CD4-positive, alpha-beta T cell treated with Interleukin-17A for 1 hour (primary cell): ENCODE data around the gene NME7.
"Not testable (repeated sequence)": the region's sequence is repeated elsewhere in the genome, so short reads cannot be mapped to it uniquely, and the experiment has no call there.

ENCODE experiments used
- DNase-seq: peaks from one replicate; pipeline ENCODE4 v3.0.0-alpha.2; 2020

NME7 gene

GRCh38 chr1:169149555-169150286 lies 217.9 kb downstream of the NME7 start:
- no peak for DNase-seq

- no peak for DNase-seq
These were observed 218.9 kb downstream of the NME7 start for GRCh38 chr1:169148472-169149252.

- DNase-seq: no peak
These were observed 220.9 kb downstream of the NME7 start for GRCh38 chr1:169146576-169147214.

DNA sequence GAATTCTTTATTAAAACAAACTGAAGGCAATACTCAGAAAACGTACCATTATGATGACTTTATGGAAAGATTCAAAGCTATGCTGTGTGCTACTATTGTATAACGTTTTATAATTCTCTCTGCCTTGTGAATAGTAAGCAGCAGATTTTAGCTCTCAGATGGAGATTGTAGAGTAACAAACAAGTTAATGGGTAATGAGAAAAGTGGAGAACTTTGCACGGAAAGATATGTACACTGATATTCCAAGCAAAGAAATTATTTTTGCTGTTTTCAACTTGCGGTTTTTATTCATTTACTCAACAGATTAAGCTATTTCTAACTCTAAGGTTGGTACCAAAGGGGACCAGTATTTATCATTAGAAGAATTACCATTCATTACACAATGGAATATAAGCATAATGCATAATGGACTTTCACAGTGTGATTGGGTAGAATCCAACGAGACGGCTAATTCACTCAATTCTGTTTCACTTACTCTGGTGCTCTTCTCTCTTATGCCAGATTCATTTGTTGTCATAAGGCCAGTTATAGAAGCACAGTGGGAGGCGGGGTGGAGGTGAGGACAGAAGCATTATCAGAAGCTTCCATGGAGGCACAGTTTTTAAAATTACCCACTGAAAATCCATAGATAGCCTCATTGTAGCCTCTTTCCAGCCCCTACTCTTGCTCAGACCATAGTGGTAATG lies 222.5 kb downstream of the NME7 start:
- no peak for DNase-seq

- no peak for DNase-seq
These were observed 223.6 kb downstream of the NME7 start for GRCh38 chr1:169143984-169144383.

DNA sequence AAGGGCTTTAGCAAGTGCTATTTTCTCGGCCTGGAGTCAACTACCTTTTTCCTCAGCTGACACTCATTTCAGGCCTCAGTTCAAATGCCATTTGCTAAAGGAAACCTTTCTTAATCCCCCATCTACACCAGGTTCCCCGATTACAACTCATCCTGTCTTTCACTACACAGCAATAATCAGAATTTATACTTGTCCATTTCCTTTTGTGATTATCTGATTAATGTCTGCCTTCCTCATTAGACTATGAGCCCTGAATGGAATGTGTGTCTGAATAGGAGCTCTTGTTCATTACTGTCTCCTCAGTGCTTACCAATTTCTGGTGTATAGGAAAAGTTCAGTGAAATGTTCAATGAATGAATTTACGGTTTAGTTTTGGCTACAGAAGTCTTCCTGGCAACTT lies 224.3 kb downstream of the NME7 start:
- DNase-seq: no peak

GRCh38 chr1:169142129-169142528 lies 225.5 kb downstream of the NME7 start:
- DNase-seq: no peak

DNA sequence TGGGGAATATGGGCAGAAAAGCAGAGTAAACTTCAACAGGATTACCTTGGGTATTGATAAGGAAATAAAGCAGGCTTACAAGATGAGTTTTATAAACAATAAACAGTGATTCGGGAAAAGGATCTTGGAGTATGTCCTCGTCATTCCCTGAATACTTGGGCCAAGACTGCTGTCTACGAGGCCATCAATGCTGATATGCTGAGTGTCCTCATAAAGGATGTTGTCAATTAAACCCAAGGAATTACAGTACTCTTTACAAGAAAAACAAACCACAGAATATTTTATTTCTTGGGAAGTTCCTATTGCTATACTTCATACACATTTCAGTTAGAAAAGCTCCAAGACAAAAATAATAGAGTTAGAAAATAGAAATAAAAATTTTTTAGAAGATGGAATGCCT lies 226.2 kb downstream of the NME7 start:
- no peak for DNase-seq

- no peak for DNase-seq
These were observed 228.5 kb downstream of the NME7 start for GRCh38 chr1:169138866-169139670.

DNA sequence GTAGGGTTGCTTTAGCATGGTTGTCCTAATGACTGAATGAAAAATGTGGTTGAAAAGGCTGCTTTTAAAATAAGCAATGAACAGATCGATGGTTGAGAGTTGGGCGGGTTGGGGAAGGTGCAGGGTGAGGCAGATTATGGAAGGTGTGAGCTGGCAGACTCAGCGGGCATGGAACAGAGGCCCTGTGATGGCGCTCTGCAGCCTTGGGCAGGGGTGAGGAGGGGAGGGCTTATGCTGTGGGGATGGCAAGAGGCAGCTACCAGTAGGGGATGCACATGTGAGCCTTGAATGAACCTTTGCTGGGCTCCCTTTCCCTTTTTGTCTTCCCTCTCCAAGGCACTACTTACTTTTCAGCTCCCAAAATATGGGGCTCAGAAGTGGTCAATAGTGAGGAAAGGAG lies 230.2 kb downstream of the NME7 start:
- DNase-seq: no peak

- no peak for DNase-seq
These were observed 233.6 kb downstream of the NME7 start for GRCh38 chr1:169133801-169134502.

DNA sequence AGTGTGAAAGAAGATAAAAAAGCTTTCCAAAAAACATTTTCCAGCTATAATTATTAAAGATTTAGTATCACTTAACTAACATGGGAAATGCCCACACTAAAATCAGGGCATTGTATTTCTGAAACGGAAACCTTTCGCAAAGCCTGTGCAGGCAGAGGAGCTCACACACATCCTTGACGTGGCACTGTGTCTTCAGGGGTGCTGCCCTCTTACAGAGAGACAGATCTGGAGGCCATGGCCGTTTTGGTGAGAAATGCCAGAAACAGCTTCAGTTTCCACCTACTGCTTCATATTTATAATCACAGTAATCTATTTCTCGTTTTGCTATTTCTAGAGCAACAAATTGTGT lies 234.4 kb downstream of the NME7 start:
- DNase-seq: no peak

GRCh38 chr1:169132512-169133227 lies 234.9 kb downstream of the NME7 start:
- no peak for DNase-seq

DNA sequence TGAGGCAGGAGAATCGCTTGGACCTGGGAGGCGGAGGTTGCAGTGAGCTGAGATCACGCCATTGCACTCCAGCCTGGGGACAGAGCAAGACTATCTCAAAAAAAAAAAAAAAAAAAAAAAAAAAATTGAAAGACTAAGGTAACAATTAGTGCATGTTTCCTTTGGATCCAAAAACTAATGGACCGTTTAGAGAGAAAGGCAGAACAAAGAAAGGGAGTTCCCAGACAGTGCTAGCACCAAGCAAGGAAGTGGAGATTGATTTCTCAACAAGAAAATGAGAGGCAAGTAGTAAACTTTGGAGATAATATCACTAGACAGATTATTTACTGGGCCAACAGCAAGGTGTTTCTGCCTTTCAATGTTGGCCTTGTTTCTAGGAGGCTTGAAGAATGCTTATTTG lies 236.9 kb downstream of the NME7 start:
- DNase-seq: no peak

GRCh38 chr1:169129109-169129784 lies 238.3 kb downstream of the NME7 start:
- no peak for DNase-seq

DNA sequence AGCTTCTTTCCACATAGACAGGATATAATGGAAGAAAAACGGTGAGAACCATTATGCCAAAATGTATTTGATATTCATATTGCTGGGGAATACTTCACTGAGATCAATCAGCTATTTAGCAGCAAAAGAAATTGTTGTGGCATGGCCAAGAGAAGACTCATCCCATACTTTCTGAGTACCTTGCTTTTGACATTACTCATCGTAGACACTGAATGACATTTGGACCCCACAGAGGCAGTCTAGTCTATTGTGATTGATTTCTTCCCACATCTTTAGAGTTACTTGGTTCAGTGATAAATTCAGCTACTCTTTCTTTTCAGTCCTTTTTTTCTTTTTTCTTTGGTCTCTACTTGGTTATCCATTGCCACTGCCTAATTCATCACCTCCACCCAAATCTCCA lies 239.0 kb downstream of the NME7 start:
- DNase-seq: no peak

DNA sequence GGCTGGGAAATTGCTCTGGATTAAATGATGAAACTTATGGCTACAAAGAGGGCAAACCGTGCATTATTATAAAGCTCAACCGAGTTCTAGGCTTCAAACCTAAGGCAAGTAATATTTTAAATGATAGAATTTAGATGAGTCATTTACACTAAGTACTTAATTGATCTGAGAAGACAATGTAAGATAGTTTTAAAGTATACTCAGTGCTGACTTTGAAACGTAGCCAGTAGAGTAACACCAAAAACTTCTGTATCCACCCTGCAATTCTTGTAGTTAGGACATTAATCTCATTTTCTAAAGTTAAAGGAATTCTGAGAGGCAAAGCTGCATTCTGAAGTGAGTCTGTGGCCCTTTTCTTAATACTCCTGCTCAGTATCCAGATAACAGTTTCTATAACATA lies 240.3 kb downstream of the NME7 start:
- DNase-seq: no peak

DNA sequence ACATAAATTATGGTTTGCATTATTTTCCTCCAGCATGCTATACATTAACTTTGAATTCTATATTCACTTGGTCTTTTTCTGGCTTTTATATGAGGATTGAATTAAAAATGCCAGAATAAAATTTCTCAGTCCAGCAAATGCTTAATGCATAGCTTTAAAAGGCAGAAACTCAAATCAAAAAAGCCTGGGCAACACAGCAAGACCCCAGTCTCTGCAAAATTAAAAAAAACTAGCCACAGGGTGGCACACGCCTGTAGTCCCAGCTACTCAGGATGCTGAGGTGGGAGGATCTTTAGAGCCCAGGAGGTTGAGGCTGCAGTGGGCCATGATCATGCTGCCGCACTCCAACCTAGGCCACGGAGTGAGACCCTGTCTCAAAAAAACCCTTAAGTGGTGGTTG lies 241.3 kb downstream of the NME7 start:
- DNase-seq: no peak

DNA sequence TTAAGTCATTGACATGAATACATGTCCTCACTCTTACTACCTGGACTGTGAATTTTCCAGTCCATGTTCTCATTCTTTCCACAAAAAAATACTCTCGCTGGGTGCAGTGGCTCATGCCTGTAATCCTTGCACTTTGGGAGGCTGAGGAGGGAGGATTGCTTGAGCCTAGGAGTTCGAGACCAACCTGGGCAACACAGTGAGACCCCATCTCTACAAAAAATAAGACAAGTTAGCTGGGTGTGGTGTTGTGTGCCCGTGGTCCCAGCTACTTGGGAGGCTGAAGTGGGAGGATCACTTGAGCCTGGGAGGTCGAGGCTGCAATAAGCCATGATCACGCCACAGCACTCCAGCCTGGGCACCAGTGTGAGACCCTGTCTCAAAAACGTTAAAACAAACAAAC lies 242.0 kb downstream of the NME7 start:
- not testable (repeated sequence) for DNase-seq

DNA sequence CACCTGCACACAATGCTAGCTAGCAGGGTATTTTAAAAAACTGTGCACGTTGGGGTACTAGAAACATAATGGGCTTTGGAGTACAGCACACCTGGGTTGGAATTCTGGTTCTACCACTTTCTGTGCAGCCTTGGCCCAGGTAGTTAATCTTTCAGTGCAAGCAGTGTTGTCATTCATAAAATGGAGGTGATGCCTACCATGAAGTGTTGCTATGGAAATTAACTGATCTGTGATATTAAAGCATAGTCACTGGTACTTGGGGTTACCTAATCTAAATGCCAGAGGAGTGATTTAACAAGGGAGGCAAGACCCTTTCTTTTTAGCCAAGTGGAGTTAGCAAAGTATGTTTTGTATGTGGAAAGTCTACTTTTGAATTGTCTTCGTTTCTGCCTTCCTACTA lies 243.1 kb downstream of the NME7 start:
- DNase-seq: no peak

GRCh38 chr1:169122976-169123375 lies 244.6 kb downstream of the NME7 start:
- no peak for DNase-seq
